Trophoblast cell (in vitro differentiated cells and primary cell): ENCODE measurements around the gene DNAJC12.
"Not testable (repeated sequence)": the region's sequence is repeated elsewhere in the genome, so short reads cannot be mapped to it uniquely, and the experiment has no call there.

Source experiments
- DNase-seq, 2 donors: peaks; one replicate each; pipeline ENCODE4 v3.0.0-alpha.2; 2016
- H2AFZ ChIP-seq: 2 replicates; pipeline ENCODE4 v1.6.1; 2013; ENCODE audit warnings: low read length, moderate library complexity, mild to moderate bottlenecking; ENCODE audit not compliant: insufficient read depth, poor library complexity
- H2AK5ac ChIP-seq: 2 replicates; pipeline ENCODE4 v1.6.1; 2013; ENCODE audit warnings: mild to moderate bottlenecking, low read length
- H2BK120ac ChIP-seq: 2 replicates; pipeline ENCODE4 v1.6.1; 2013; ENCODE audit warnings: low read length, mild to moderate bottlenecking, moderate library complexity; ENCODE audit not compliant: insufficient read depth, poor library complexity
- H2BK12ac ChIP-seq: 2 replicates; pipeline ENCODE4 v1.6.1; 2013; ENCODE audit warnings: mild to moderate bottlenecking, low read length, moderate library complexity
- H2BK5ac ChIP-seq: 2 replicates; pipeline ENCODE4 v1.6.1; 2013; ENCODE audit warnings: low read length, low read depth, moderate library complexity, mild to moderate bottlenecking; ENCODE audit not compliant: poor library complexity
- H3K14ac ChIP-seq: 2 replicates; pipeline ENCODE4 v1.6.1; 2013; ENCODE audit warnings: mild to moderate bottlenecking, low read length
- H3K18ac ChIP-seq: 2 replicates; pipeline ENCODE4 v1.6.1; 2013; ENCODE audit warnings: mild to moderate bottlenecking, low read length
- H3K23ac ChIP-seq: 2 replicates; pipeline ENCODE4 v1.6.1; 2013; ENCODE audit warnings: low read length
- H3K27ac ChIP-seq: 2 replicates; pipeline ENCODE4 v1.5.1; 2013; ENCODE audit warnings: low read depth, mild to moderate bottlenecking, inconsistent platforms, low read length, moderate library complexity
- H3K27me3 ChIP-seq: 2 replicates; pipeline ENCODE4 v1.6.1; 2013; ENCODE audit warnings: inconsistent platforms, mild to moderate bottlenecking, low read length, moderate library complexity; ENCODE audit not compliant: insufficient read depth
- H3K36me3 ChIP-seq, 2 experiments: 1 replicate in 1 of 2; 2 replicates in 1 of 2; pipeline ENCODE4 v1.6.1; 2013; ENCODE audit warnings: low read length in 2 of 2, mild to moderate bottlenecking in 2 of 2, moderate library complexity in 1 of 2; ENCODE audit not compliant: insufficient read depth in 2 of 2, control insufficient read depth in 1 of 2
- H3K4ac ChIP-seq: 2 replicates; pipeline ENCODE4 v1.6.1; 2013; ENCODE audit warnings: low read depth, mild to moderate bottlenecking, low read length, moderate library complexity
- H3K4me1 ChIP-seq, 2 experiments: 1 replicate in 1 of 2; 2 replicates in 1 of 2; pipeline ENCODE4 v1.6.1; 2013; ENCODE audit warnings: low read length in 2 of 2, mild to moderate bottlenecking in 2 of 2, moderate library complexity in 1 of 2; ENCODE audit not compliant: insufficient read depth in 2 of 2, control insufficient read depth in 1 of 2
- H3K4me2 ChIP-seq: 2 replicates; pipeline ENCODE4 v1.6.1; 2013; ENCODE audit warnings: inconsistent platforms, mild to moderate bottlenecking, low read length, moderate library complexity
- H3K4me3 ChIP-seq: 2 replicates; pipeline ENCODE4 v1.5.1; 2013; ENCODE audit warnings: mild to moderate bottlenecking, low read depth, low read length, inconsistent platforms
- H3K79me1 ChIP-seq: one replicate; pipeline ENCODE4 v1.6.1; 2013; ENCODE audit warnings: low read length
- H3K79me2 ChIP-seq: 2 replicates; pipeline ENCODE4 v1.6.1; 2013; ENCODE audit warnings: low read length, mild to moderate bottlenecking; ENCODE audit not compliant: control insufficient read depth, insufficient read depth, poor library complexity
- H3K9ac ChIP-seq: 2 replicates; pipeline ENCODE4 v1.6.1; 2013; ENCODE audit warnings: mild to moderate bottlenecking, low read length
- H3K9me3 ChIP-seq: 2 replicates; pipeline ENCODE4 v1.6.1; 2013; ENCODE audit warnings: low read depth, mild to moderate bottlenecking, control low read depth, inconsistent platforms, low read length; ENCODE audit not compliant: insufficient read depth
- H4K12ac ChIP-seq: 2 replicates; pipeline ENCODE4 v1.6.1; 2013; ENCODE audit warnings: low read depth, mild to moderate bottlenecking, low read length, moderate library complexity
- H4K8ac ChIP-seq: 2 replicates; pipeline ENCODE4 v1.6.1; 2013; ENCODE audit warnings: low read depth, mild to moderate bottlenecking, low read length, moderate library complexity
- H4K91ac ChIP-seq: one replicate; pipeline ENCODE4 v1.6.1; 2013; ENCODE audit warnings: low read depth, mild to moderate bottlenecking, low read length, moderate library complexity
- WGBS: extraction: QIAGEN DNeasy Blood & Tissue Kit; methylation state at CpG from one replicate; pipeline ENCODE4 v1.1.7; 2013; ENCODE audit warnings: missing lambda C conversion rate; ENCODE audit not compliant: insufficient read length, insufficient coverage; ENCODE audit errors: extremely low coverage; 5-methylcytosine and 5-hydroxymethylcytosine counted together

Gene DNAJC12

GRCh38 chr10:67839511-67839910 lies 1.5 kb upstream of the DNAJC12 start:
- H3K79me2 ChIP-seq, H2BK12ac ChIP-seq, H3K23ac ChIP-seq, H2AK5ac ChIP-seq, H2BK5ac ChIP-seq, H3K4ac ChIP-seq, H3K4me1 ChIP-seq, H3K14ac ChIP-seq, H3K79me1 ChIP-seq, H4K8ac ChIP-seq, DNase-seq, H3K4me3 ChIP-seq, H3K27me3 ChIP-seq, H4K91ac ChIP-seq, H3K9me3 ChIP-seq, H4K12ac ChIP-seq, H2AFZ ChIP-seq, H3K18ac ChIP-seq, H3K4me2 ChIP-seq, H3K27ac ChIP-seq, H3K36me3 ChIP-seq, H3K9ac ChIP-seq, H2BK120ac ChIP-seq: not testable (repeated sequence)
- no CpG with 5 or more reads among the region's 12 CpGs for WGBS

DNA sequence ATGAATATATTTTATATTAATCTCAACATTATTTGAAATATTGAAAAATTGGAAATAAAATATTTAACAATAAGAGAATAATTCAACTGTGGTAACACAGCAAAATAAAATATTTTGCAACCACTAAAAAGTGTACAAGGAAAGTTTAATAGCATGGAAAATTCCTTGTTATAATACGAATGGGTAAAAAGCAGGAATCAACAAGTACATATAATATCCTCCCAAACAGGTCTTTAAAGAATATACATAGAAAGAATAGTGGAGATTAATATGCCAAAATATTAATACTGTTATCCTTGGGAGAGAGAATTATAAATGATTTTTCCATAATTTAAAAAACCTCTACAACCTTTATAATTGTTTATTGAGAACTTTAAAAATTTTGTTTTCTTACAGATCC lies 1.0 kb downstream of the DNAJC12 start:
- Histone ChIP-seq H4K91ac (no peak overlapping the region), H3K79me2 (no peaks in the 10 kb centered on the region), H3K9me3 (peaks cover 2% of the 10 kb centered on the region), H3K36me3 (no peaks in the 10 kb centered on the region), H3K14ac (no peak overlapping the region), H3K9ac (no peak overlapping the region), H3K27ac (no peak overlapping the region), H4K8ac (no peak overlapping the region), H2BK120ac (no peak overlapping the region), H3K4me1 (no peaks in the 10 kb centered on the region), H2AFZ (no peak overlapping the region), H2BK5ac (no peak overlapping the region), H3K79me1 (no peaks in the 10 kb centered on the region), H2AK5ac (no peak overlapping the region), H2BK12ac (no peak overlapping the region), H3K4ac (no peak overlapping the region), H3K4me3 (no peak overlapping the region), H3K23ac (no peak overlapping the region), H3K18ac (no peak overlapping the region), H3K27me3 (no peaks in the 10 kb centered on the region), H4K12ac (no peak overlapping the region), H3K4me2 (no peak overlapping the region)
- WGBS = no CpG with 5 or more reads among the region's 1 CpG
- no peak for DNase-seq

GRCh38 chr10:67836488-67836887 lies 1.5 kb downstream of the DNAJC12 start:
- Histone ChIP-seq H3K4me3 (no peak overlapping the region), H3K9ac (no peak overlapping the region), H3K4me1 (no peaks in the 10 kb centered on the region), H3K36me3 (no peaks in the 10 kb centered on the region), H2AK5ac (no peak overlapping the region), H4K12ac (no peak overlapping the region), H3K79me1 (no peaks in the 10 kb centered on the region), H3K79me2 (no peaks in the 10 kb centered on the region), H3K9me3 (no peaks in the 10 kb centered on the region), H2BK12ac (no peak overlapping the region), H3K4me2 (no peak overlapping the region), H3K4ac (no peak overlapping the region), H3K27me3 (no peaks in the 10 kb centered on the region), H3K18ac (no peak overlapping the region), H3K23ac (no peak overlapping the region), H2BK5ac (no peak overlapping the region), H4K91ac (no peak overlapping the region), H3K14ac (no peak overlapping the region), H2BK120ac (no peak overlapping the region), H3K27ac (no peak overlapping the region), H4K8ac (no peak overlapping the region), H2AFZ (no peak overlapping the region)
- no CpG with 5 or more reads among the region's 2 CpGs for WGBS
- no peak for DNase-seq

- not testable (repeated sequence) for H3K9ac ChIP-seq, H3K4me3 ChIP-seq
- WGBS = no CpG with 5 or more reads among the region's 6 CpGs
These were observed 2.2 kb downstream of the DNAJC12 start for GRCh38 chr10:67835541-67836394.

More at GRCh38 chr10:67835541-67836394, 2.2 kb downstream of the DNAJC12 start:
- H4K8ac ChIP-seq, H3K9me3 ChIP-seq, H3K79me1 ChIP-seq, H3K14ac ChIP-seq, H4K12ac ChIP-seq, H3K4me2 ChIP-seq, H3K23ac ChIP-seq, H2AFZ ChIP-seq, H2BK12ac ChIP-seq, H2AK5ac ChIP-seq, H3K36me3 ChIP-seq, H4K91ac ChIP-seq, DNase-seq, H3K27me3 ChIP-seq, H2BK5ac ChIP-seq, H3K18ac ChIP-seq, H3K79me2 ChIP-seq, H3K4ac ChIP-seq, H2BK120ac ChIP-seq, H3K27ac ChIP-seq, H3K4me1 ChIP-seq: not testable (repeated sequence)
